ENCODE data around the gene TYK2. TPM values are rescaled to one million over a fixed set of nuclear protein-coding genes. Genes with fewer than 3 reads are reported as not detected.

The TYK2 gene
- polyA plus RNA-seq, 1 experiment = 29.1 TPM

DNA sequence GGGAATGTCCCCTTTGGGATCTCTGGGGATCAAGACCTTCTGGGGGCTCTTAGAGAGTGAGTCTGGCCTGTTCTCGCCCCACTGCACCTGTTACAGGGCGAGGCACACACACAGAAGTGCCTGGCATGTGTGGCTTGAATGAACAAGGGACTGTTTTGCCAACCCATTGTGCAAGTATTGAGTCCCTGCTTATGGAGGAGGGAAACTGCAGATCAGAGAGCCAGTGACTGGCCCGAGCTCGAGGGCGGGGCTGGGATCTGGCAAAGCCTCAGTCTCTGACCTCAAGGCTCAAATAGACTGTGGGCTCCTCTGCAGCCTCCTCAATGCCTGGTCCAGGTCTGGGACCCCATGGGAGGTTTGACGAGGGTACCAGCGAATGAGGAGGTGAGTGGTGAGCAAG lies 52.6 kb downstream of the TYK2 start:
- Histone ChIP-seq H3K4me3 (ENCODE audit: low read depth, low read length) (no peak overlapping the region), H3K27me3 (ENCODE audit: control insufficient read depth, insufficient read depth, low read length) (no peaks in the 10 kb centered on the region), H3K27ac (ENCODE audit: low read depth, low read length) (no peak overlapping the region), H3K9me3 (ENCODE audit: control insufficient read depth, insufficient read depth, low read length) (no peaks in the 10 kb centered on the region; the same call in 1 of the 2 replicates)
- TF ChIP-seq, protein P1, sequence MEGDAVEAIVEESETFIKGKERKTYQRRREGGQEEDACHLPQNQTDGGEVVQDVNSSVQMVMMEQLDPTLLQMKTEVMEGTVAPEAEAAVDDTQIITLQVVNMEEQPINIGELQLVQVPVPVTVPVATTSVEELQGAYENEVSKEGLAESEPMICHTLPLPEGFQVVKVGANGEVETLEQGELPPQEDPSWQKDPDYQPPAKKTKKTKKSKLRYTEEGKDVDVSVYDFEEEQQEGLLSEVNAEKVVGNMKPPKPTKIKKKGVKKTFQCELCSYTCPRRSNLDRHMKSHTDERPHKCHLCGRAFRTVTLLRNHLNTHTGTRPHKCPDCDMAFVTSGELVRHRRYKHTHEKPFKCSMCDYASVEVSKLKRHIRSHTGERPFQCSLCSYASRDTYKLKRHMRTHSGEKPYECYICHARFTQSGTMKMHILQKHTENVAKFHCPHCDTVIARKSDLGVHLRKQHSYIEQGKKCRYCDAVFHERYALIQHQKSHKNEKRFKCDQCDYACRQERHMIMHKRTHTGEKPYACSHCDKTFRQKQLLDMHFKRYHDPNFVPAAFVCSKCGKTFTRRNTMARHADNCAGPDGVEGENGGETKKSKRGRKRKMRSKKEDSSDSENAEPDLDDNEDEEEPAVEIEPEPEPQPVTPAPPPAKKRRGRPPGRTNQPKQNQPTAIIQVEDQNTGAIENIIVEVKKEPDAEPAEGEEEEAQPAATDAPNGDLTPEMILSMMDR (IDR thresholded peaks at IDR 0.05; ENCODE audit: low read depth, low read length) = no peak
- no peak for DNase-seq (ENCODE audit: low read depth, low spot score)
- ChIA-PET POLR2A (no interaction called here), CTCF (interaction anchor here (0.8 kb wide), 1 partner anchor 58 kb away, joined by 3 read pairs; no protein-coding TSS in a partner anchor)

DNA sequence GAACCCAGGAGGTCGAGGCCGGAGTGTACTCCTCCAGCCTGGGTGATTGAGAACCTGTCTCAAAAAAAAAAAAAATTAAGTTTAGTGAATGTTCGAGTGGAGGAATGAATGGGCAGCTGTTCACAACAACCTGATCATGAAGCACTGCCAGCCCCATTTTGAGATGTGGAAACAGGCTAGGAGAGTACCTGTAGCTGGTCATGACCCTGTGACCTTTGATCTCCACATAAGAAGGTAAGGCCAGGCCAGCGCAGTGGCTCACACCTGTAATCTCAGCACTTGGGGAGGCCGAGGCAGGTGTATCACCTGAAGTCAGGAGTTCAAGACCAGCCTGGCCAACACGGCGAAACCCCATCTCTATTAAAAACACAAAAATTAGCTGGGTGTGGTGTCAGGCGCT lies 54.6 kb downstream of the TYK2 start:
- H3K27me3 ChIP-seq (ENCODE audit: control insufficient read depth, insufficient read depth, low read length) = no peaks in the 10 kb centered on the region
- H3K4me3 ChIP-seq (ENCODE audit: low read depth, low read length) = no peak overlapping the region
- no peak overlapping the region for H3K27ac ChIP-seq (ENCODE audit: low read depth, low read length)
- POLR2A ChIA-PET = interaction anchor here (0.7 kb wide), 1 partner anchor 14 kb away, joined by 7 read pairs; no protein-coding TSS in a partner anchor
- DNase-seq (ENCODE audit: low read depth, low spot score) = no peak
- CTCF ChIA-PET = interaction anchor here (0.6 kb wide), 1 partner anchor 90 kb away, joined by 3 read pairs; no protein-coding TSS in a partner anchor
- TF ChIP-seq, protein P1 (IDR thresholded peaks at IDR 0.05; ENCODE audit: low read depth, low read length) = no peak
- H3K9me3 ChIP-seq (ENCODE audit: control insufficient read depth, insufficient read depth, low read length) = no peaks in the 10 kb centered on the region; the same call in 1 of the 2 replicates

DNA sequence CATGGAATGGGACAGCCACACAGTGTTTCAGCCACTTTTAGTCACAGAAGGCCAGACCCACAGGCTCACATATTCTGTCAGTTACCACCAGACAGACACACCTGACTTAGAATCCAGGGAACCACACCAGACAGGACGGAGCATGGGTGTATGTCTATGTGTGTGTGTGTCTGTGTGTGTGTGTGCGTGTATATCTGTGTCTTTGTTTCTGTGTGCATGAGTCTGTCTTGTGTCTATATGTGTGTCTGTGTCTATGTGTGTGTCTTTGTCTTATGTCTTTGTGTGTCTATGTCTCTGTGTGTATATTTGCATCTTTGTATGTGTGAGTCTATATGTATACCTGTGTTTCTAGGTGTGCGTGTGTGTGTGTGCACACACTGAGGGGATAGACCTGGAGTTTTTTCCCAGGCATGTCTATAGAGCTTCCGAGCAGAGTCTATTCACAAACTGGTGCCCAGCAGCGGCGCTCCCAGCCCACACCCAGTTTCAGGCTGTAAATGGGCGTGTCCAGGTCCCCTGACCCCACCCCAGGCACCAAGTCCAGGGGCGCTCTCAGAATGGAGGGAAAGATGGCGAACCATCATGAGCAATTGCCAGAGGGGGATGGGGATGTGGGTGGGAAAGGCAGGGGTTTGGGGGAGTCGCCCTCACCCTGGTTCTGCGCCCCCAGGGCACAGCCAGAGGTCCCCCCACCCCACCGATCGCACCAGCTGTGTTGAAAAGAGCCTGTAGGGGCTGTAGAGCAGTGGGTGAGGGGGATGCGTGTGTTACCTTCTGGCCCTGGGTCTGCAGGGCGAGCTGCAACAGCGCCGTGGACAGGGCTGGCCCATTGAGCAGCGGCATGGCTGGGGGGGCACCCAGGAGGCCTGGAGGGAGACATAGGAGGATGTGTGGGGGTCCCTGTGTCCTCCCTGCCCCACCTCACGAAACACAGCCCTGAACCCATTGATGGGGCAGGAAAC lies 58.2 kb downstream of the TYK2 start:
- POLR2A ChIA-PET = no interaction called here
- TF ChIP-seq, protein P1 (IDR thresholded peaks at IDR 0.05; ENCODE audit: low read depth, low read length) = no peak
- CTCF ChIA-PET = no interaction called here
- no peak overlapping the region for H3K4me3 ChIP-seq (ENCODE audit: low read depth, low read length)
- H3K27ac ChIP-seq (ENCODE audit: low read depth, low read length) = no peak overlapping the region
- H3K27me3 ChIP-seq (ENCODE audit: control insufficient read depth, insufficient read depth, low read length) = no peaks in the 10 kb centered on the region
- no peaks in the 10 kb centered on the region; the same call in 1 of the 2 replicates for H3K9me3 ChIP-seq (ENCODE audit: control insufficient read depth, insufficient read depth, low read length)
- DNase-seq (ENCODE audit: low read depth, low spot score) = no peak

DNA sequence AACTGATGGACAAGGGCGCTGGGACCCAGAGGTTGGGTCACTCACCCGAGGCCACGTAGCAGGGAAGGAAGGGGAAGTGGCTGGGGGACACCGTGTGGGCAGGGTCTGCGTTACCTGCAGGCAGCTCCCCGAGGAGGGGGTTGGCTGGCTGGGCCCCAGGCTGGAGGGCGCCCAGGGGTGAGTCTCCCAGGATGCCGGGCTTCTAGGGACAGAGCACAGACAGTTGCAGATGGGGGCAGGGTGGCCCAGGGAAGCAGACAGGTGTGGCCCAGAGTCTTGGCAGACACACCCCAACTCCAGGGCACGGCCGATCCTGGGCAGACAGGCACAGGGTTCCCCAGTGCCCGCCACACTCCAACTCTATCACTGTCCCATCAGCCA lies 59.0 kb downstream of the TYK2 start:
- H3K27ac ChIP-seq (ENCODE audit: low read depth, low read length) = no peak overlapping the region
- CTCF ChIA-PET = no interaction called here
- POLR2A ChIA-PET = no interaction called here
- TF ChIP-seq, protein P1 (IDR thresholded peaks at IDR 0.05; ENCODE audit: low read depth, low read length) = no peak
- no peak overlapping the region for H3K4me3 ChIP-seq (ENCODE audit: low read depth, low read length)
- H3K27me3 ChIP-seq (ENCODE audit: control insufficient read depth, insufficient read depth, low read length) = no peaks in the 10 kb centered on the region
- no peak for DNase-seq (ENCODE audit: low read depth, low spot score)
- no peaks in the 10 kb centered on the region; the same call in 1 of the 2 replicates for H3K9me3 ChIP-seq (ENCODE audit: control insufficient read depth, insufficient read depth, low read length)
